GM12875 (cell line): ENCODE data around the gene PAK5.

Experiments used
- H3K4me3 ChIP-seq: one replicate; pipeline ENCODE4 v1.5.1; 2011; ENCODE audit warnings: low read depth, low read length, control low read depth
- CTCF ChIP-seq: IDR thresholded peaks from 2 replicates; pipeline ENCODE4 v1.5.1; 2011; ENCODE audit warnings: low read depth, mild to moderate bottlenecking, control low read depth, inconsistent platforms, low read length, moderate library complexity, borderline replicate concordance; ENCODE audit not compliant: insufficient read depth

Gene PAK5

GRCh38 chr20:9615766-9616454, 223.0 kb downstream of the PAK5 start:
- no peak for TF ChIP-seq CTCF
- H3K4me3 ChIP-seq = no peak overlapping the region

- no peak for TF ChIP-seq CTCF
- H3K4me3 ChIP-seq = no peak overlapping the region
These were observed 223.8 kb downstream of the PAK5 start for GRCh38 chr20:9615118-9615517.

GRCh38 chr20:9613871-9614270, 225.0 kb downstream of the PAK5 start:
- H3K4me3 ChIP-seq = no peak overlapping the region
- TF ChIP-seq CTCF = no peak

GRCh38 chr20:9611921-9612320, 227.0 kb downstream of the PAK5 start:
- TF ChIP-seq CTCF = no peak

GRCh38 chr20:9610665-9611064, 228.2 kb downstream of the PAK5 start:
- no peak for TF ChIP-seq CTCF
- H3K4me3 ChIP-seq = no peak overlapping the region

More at GRCh38 chr20:9611921-9612320, 227.0 kb downstream of the PAK5 start:
- H3K4me3 ChIP-seq = no peak overlapping the region

- H3K4me3 ChIP-seq = no peak overlapping the region
- peak; percentile 35; the same call in 1 of the 2 replicates for TF ChIP-seq CTCF
These were observed 228.9 kb downstream of the PAK5 start for GRCh38 chr20:9609887-9610502.

GRCh38 chr20:9608639-9609340, 230.1 kb downstream of the PAK5 start:
- TF ChIP-seq CTCF = no peak
- no peak overlapping the region for H3K4me3 ChIP-seq
